Ectodermal cell (in vitro differentiated cells): Measurements from ENCODE around the gene H2BK1.

Experiments used
- H3K27ac ChIP-seq: 2 replicates; pipeline ENCODE4 v1.7.0; 2013; ENCODE audit warnings: mild to moderate bottlenecking, low read depth, low read length; ENCODE audit not compliant: insufficient read depth, poor library complexity, severe bottlenecking
- H3K27me3 ChIP-seq: 2 replicates; pipeline ENCODE4 v1.7.0; 2013; ENCODE audit warnings: mild to moderate bottlenecking, low read length; ENCODE audit not compliant: insufficient read depth, control insufficient read depth, poor library complexity, severe bottlenecking
- H3K36me3 ChIP-seq: one replicate; pipeline ENCODE4 v1.7.0; 2013; ENCODE audit warnings: low read length; ENCODE audit not compliant: control insufficient read depth, insufficient read depth
- H3K4me1 ChIP-seq: one replicate; pipeline ENCODE4 v1.7.0; 2013; ENCODE audit warnings: low read length; ENCODE audit not compliant: control insufficient read depth, insufficient read depth
- H3K4me3 ChIP-seq: 2 replicates; pipeline ENCODE4 v1.7.0; 2013; ENCODE audit warnings: low read depth, low read length, control low read depth; ENCODE audit not compliant: insufficient read depth
- H3K9me3 ChIP-seq: 2 replicates; pipeline ENCODE4 v1.7.0; 2013; ENCODE audit warnings: mild to moderate bottlenecking, low read length, moderate library complexity; ENCODE audit not compliant: control insufficient read depth
- WGBS, 2 experiments: methylation state at CpG; one replicate each; pipeline ENCODE4 v1.1.7; 2013; ENCODE audit warnings: missing lambda C conversion rate in 2 of 2; 5-methylcytosine and 5-hydroxymethylcytosine counted together

Gene H2BK1

GRCh38 chr7:151215396-151215795 lies 5.1 kb upstream of the H2BK1 start:
- Histone ChIP-seq H3K27me3 (no peaks in the 10 kb centered on the region), H3K4me1 (peaks cover 3% of the 10 kb centered on the region), H3K4me3 (no peak overlapping the region), H3K36me3 (peaks cover 40% of the 10 kb centered on the region), H3K27ac (no peak overlapping the region), H3K9me3 (no peaks in the 10 kb centered on the region)
- 91 to 99% methylated on average over 4 to 5 of the region's 5 CpGs for WGBS, 2 experiments

GRCh38 chr7:151213826-151214225 lies 3.5 kb upstream of the H2BK1 start:
- H3K27me3 ChIP-seq: no peaks in the 10 kb centered on the region
- no peak overlapping the region for H3K27ac ChIP-seq
- peaks cover 8% of the 10 kb centered on the region for H3K4me1 ChIP-seq
- no peak overlapping the region for H3K4me3 ChIP-seq
- WGBS, 2 experiments: 94% methylated on average over 3 of the region's 3 CpGs
- H3K36me3 ChIP-seq: peaks cover 30% of the 10 kb centered on the region
- no peaks in the 10 kb centered on the region for H3K9me3 ChIP-seq

- no peaks in the 10 kb centered on the region for H3K27me3 ChIP-seq
- no peak overlapping the region for H3K27ac ChIP-seq
- no peak overlapping the region for H3K4me3 ChIP-seq
- peaks cover 8% of the 10 kb centered on the region for H3K4me1 ChIP-seq
- WGBS, 2 experiments: 79 to 83% methylated on average over 5 of the region's 5 CpGs
- peaks cover 21% of the 10 kb centered on the region for H3K36me3 ChIP-seq
- no peaks in the 10 kb centered on the region for H3K9me3 ChIP-seq
These were observed 2.3 kb upstream of the H2BK1 start for GRCh38 chr7:151212626-151213025.

GRCh38 chr7:151211155-151211772 lies 976 bp upstream of the H2BK1 start:
- no peaks in the 10 kb centered on the region for H3K9me3 ChIP-seq
- H3K27ac ChIP-seq: no peak overlapping the region
- H3K27me3 ChIP-seq: no peaks in the 10 kb centered on the region

GRCh38 chr7:151209588-151209987 lies 700 bp downstream of the H2BK1 start:
- Histone ChIP-seq H3K27me3 (no peaks in the 10 kb centered on the region), H3K36me3 (peaks cover 5% of the 10 kb centered on the region), H3K27ac (no peak overlapping the region), H3K4me3 (no peak overlapping the region), H3K4me1 (peaks cover 8% of the 10 kb centered on the region), H3K9me3 (no peaks in the 10 kb centered on the region)
- WGBS, 2 experiments: 94 to 96% methylated on average over 6 of the region's 6 CpGs

More at GRCh38 chr7:151211155-151211772, 976 bp upstream of the H2BK1 start:
- 89 to 94% methylated on average over 1 to 3 of the region's 3 CpGs for WGBS, 2 experiments
- Histone ChIP-seq H3K36me3 (peaks cover 21% of the 10 kb centered on the region), H3K4me1 (peaks cover 8% of the 10 kb centered on the region), H3K4me3 (no peak overlapping the region)

- no peak overlapping the region for H3K27ac ChIP-seq
- no peaks in the 10 kb centered on the region for H3K27me3 ChIP-seq
- H3K36me3 ChIP-seq: no peaks in the 10 kb centered on the region
- no peak overlapping the region for H3K4me3 ChIP-seq
- no peaks in the 10 kb centered on the region for H3K9me3 ChIP-seq
- WGBS, 2 experiments: 84 to 86% methylated on average over 9 of the region's 9 CpGs
- H3K4me1 ChIP-seq: peaks cover 8% of the 10 kb centered on the region
These were observed 1.9 kb downstream of the H2BK1 start for GRCh38 chr7:151208253-151208862.

GRCh38 chr7:151207804-151208203 lies 2.5 kb downstream of the H2BK1 start:
- WGBS, 2 experiments: 93% methylated on average over 12 of the region's 12 CpGs
- Histone ChIP-seq H3K27ac (no peak overlapping the region), H3K9me3 (no peaks in the 10 kb centered on the region), H3K4me3 (no peak overlapping the region), H3K27me3 (no peaks in the 10 kb centered on the region), H3K4me1 (peaks cover 8% of the 10 kb centered on the region), H3K36me3 (no peaks in the 10 kb centered on the region)

- Histone ChIP-seq H3K4me1 (peaks cover 8% of the 10 kb centered on the region), H3K4me3 (no peak overlapping the region), H3K36me3 (no peaks in the 10 kb centered on the region), H3K27ac (no peak overlapping the region), H3K9me3 (no peaks in the 10 kb centered on the region), H3K27me3 (no peaks in the 10 kb centered on the region)
- WGBS, 2 experiments: 87 to 89% methylated on average over 9 of the region's 9 CpGs
These were observed 3.0 kb downstream of the H2BK1 start for GRCh38 chr7:151207315-151207714.

- no peak overlapping the region for H3K27ac ChIP-seq
- no peaks in the 10 kb centered on the region for H3K27me3 ChIP-seq
- no peak overlapping the region for H3K4me3 ChIP-seq
- WGBS, 2 experiments: 87 to 92% methylated on average over 9 of the region's 9 CpGs
- no peaks in the 10 kb centered on the region for H3K36me3 ChIP-seq
- H3K9me3 ChIP-seq: no peaks in the 10 kb centered on the region
- H3K4me1 ChIP-seq: peaks cover 8% of the 10 kb centered on the region
These were observed 3.4 kb downstream of the H2BK1 start for GRCh38 chr7:151206914-151207313.

GRCh38 chr7:151205730-151206129 lies 4.6 kb downstream of the H2BK1 start:
- 89% methylated on average over 6 of the region's 6 CpGs for WGBS, 2 experiments
- no peaks in the 10 kb centered on the region for H3K36me3 ChIP-seq
- H3K4me3 ChIP-seq: no peak overlapping the region
- no peaks in the 10 kb centered on the region for H3K9me3 ChIP-seq
- no peaks in the 10 kb centered on the region for H3K27me3 ChIP-seq
- H3K4me1 ChIP-seq: peaks cover 8% of the 10 kb centered on the region
- H3K27ac ChIP-seq: no peak overlapping the region
